Epithelial cell of proximal tubule (primary cell): ENCODE results near the gene CCDC85B. TPM values are rescaled to one million over a fixed set of nuclear protein-coding genes. Genes with fewer than 3 reads are reported as not detected.
A peak's percentile ranks its signal among the peaks of the same experiment; 100 is the strongest.

Source experiments
- DNase-seq: peaks from one replicate; pipeline ENCODE4 v3.0.0-alpha.2; 2011; ENCODE audit warnings: low read depth
- H3K4me3 ChIP-seq: 2 replicates; pipeline ENCODE4 v1.5.1; 2011; ENCODE audit warnings: low read depth, mild to moderate bottlenecking, low read length
- CTCF ChIP-seq: conservative IDR thresholded peaks from 2 replicates; pipeline ENCODE4 v1.5.1; 2012; ENCODE audit warnings: low read depth, mild to moderate bottlenecking, low read length
- total RNA-seq: library from RNA; depleted of rRNA; stranded (reverse); fragments of >200 nt; gene quantifications from 2 replicates; pipeline ENCODE4 v1.2.3, GENCODE V29; 2015

The CCDC85B gene
- total RNA-seq, 1 donor from 2014 or later, result 94.2 TPM

GRCh38 chr11:65870706-65871681 is 19.5 kb upstream of the CCDC85B start:
- H3K4me3 ChIP-seq, result no peak overlapping the region
- no peak for TF ChIP-seq CTCF
- DNase-seq, result no peak

- H3K4me3 ChIP-seq, result peak overlapping the region; percentile 80
- TF ChIP-seq CTCF, result peak; percentile 3
- no peak for DNase-seq
Measured at GRCh38 chr11:65871811-65872548, 18.5 kb upstream of the CCDC85B start.

GRCh38 chr11:65872586-65873317 is 17.7 kb upstream of the CCDC85B start, which contains the start of gene EFEMP2:
Gene EFEMP2 (minus strand): TSS chr11:65872800. CDS start chr11:65872354, 446 bp downstream.
- DNase-seq, result no peak
- no peak for TF ChIP-seq CTCF

GRCh38 chr11:65873318-65874156 is 16.9 kb upstream of the CCDC85B start:
- no peak for DNase-seq
- TF ChIP-seq CTCF, result no peak
- peak overlapping the region; percentile 80 for H3K4me3 ChIP-seq

More at GRCh38 chr11:65872586-65873317, 17.7 kb upstream of the CCDC85B start, which contains the start of gene EFEMP2:
- peak within 1 kb of the TSS; percentile 80 for H3K4me3 ChIP-seq

GRCh38 chr11:65879617-65880016 is 10.9 kb upstream of the CCDC85B start, which contains the start of gene CTSW:
Gene CTSW (plus strand): TSS chr11:65879837. CDS start chr11:65879855, 18 bp downstream.
- DNase-seq, result no peak
- H3K4me3 ChIP-seq, result no peak within 1 kb of the TSS
- TF ChIP-seq CTCF, result no peak

- DNase-seq, result no peak
- no peak overlapping the region for H3K4me3 ChIP-seq
- TF ChIP-seq CTCF, result no peak
Measured at GRCh38 chr11:65880027-65880426, 10.4 kb upstream of the CCDC85B start.
